Measurements from ENCODE around the gene COL6A3. TPM values are rescaled to one million over a fixed set of nuclear protein-coding genes. Genes with fewer than 3 reads are reported as not detected.

The COL6A3 gene
- total and polyA plus RNA-seq, 2 of the 13 experiments (the other 11 are each of a cell fraction or from before 2014, with no cell fraction given), result 0.03 TPM; not detected in 1

DNA sequence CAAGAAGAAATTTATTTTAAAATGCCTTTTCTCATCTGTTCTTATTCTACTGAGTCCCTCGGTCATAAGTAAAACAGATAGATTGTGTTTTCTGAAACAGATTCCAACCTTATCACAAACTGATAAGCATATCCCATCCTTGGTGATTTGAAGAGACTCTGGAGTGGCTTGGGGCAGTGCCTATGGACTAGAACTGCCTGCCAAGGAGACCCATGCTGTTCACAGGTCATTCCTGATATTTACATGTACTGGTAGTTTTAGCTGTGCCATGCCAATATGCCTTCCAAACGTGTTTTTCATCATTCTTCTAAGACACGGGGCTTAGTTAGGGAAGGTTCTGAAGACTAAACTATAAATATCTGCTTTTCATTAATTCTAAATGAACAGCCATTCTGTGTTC is 11.4 kb upstream of the COL6A3 start (continued):
- TF ChIP-seq JUND (CRISPR knock-in tag; IDR thresholded peaks at IDR 0.05) (no peak), ZNF136 (CRISPR knock-in tag; IDR thresholded peaks at IDR 0.05; ENCODE audit: low read depth) (no peak), REPIN1 (CRISPR knock-in tag; IDR thresholded peaks at IDR 0.05; ENCODE audit: borderline replicate concordance, low read depth) (no peak)
- TF ChIP-seq, protein P1, sequence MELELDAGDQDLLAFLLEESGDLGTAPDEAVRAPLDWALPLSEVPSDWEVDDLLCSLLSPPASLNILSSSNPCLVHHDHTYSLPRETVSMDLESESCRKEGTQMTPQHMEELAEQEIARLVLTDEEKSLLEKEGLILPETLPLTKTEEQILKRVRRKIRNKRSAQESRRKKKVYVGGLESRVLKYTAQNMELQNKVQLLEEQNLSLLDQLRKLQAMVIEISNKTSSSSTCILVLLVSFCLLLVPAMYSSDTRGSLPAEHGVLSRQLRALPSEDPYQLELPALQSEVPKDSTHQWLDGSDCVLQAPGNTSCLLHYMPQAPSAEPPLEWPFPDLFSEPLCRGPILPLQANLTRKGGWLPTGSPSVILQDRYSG (CRISPR knock-in tag; IDR thresholded peaks at IDR 0.05), result no peak

DNA sequence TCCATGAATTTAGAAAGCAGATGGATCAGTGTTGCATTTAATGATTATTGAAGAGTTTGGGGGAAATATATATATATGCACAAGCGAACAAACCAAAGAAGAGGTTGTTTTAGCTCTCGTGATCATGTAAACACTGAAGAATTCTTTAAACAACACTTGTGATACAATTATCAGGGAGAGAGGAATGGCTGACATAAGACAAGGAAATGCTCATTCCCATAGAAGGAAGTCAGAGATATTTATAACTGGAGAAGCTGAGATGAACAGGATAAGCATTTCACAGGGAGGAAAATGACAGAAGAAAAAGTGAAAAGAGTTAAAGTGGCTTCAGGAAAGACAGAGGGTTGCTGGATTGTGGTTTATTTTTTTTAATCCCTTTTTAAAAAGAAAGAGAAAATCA is 10.6 kb upstream of the COL6A3 start:
- in situ Hi-C loops (cut with HindIII; ENCODE audit: extremely low pct_ligation_motif_present, low pct_unique_long_range_greater_than_20kb), result no loop called here
- BruUV-seq (replicated peaks), result no TSS peak
- ChIA-PET POLR2A (no interaction called here), CTCF (ENCODE audit: low intra/inter-chr PET ratio, low total read pairs) (no interaction called here)
- Histone ChIP-seq H3K4me3 (replicated peaks in 1 of 3; ENCODE audit: insufficient read depth in 1 of 3, low read depth in 2 of 3, low read length in 3 of 3) (no peak overlapping the region), H2AFZ (ENCODE audit: low read length) (no peak overlapping the region), H3K4me2 (ENCODE audit: low read depth, low read length) (no peak overlapping the region), H3K36me3 (replicated peaks in 1 of 2; ENCODE audit: control insufficient read depth in 1 of 2, insufficient read depth in 2 of 2, low read length in 2 of 2) (no peaks in the 10 kb centered on the region), H3K4me1 (ENCODE audit: insufficient read depth, low read length) (peaks cover 7% of the 10 kb centered on the region), H3K79me2 (ENCODE audit: insufficient read depth, low read length) (no peaks in the 10 kb centered on the region), H4K20me1 (ENCODE audit: insufficient read depth, low read length) (no peaks in the 10 kb centered on the region), H3K9me3 (ENCODE audit: low read length) (no peaks in the 10 kb centered on the region), H3K27ac (ENCODE audit: extremely low read length, insufficient read depth, low read length) (no peak overlapping the region), H3K27me3 (ENCODE audit: control insufficient read depth in 1 of 2, insufficient read depth in 2 of 2, low read length in 2 of 2) (peaks cover 0 to 28% of the 10 kb centered on the region in 2 experiments; a peak in 3 of 5 replicates), H3K9ac (ENCODE audit: insufficient read depth, low read depth, low read length) (no peak overlapping the region)
- no peak for DNase-seq (ENCODE audit: low spot score)
- no peak for ATAC-seq
- 1% methylated on average over 2 of the region's 2 CpGs for WGBS (ENCODE audit: low lambda C conversion rate)
- FAIRE-seq, result no peak
- TF ChIP-seq MXD4 (CRISPR knock-in tag; IDR thresholded peaks at IDR 0.05) (no peak), ZNF616 (CRISPR knock-in tag; IDR thresholded peaks at IDR 0.05; ENCODE audit: low read depth) (no peak), FOXJ3 (CRISPR knock-in tag; IDR thresholded peaks at IDR 0.05; ENCODE audit: borderline replicate concordance) (no peak), SMAD3 (CRISPR knock-in tag; IDR thresholded peaks at IDR 0.05) (no peak), KLF13 (CRISPR knock-in tag; IDR thresholded peaks at IDR 0.05) (no peak), XBP1 (CRISPR knock-in tag; IDR thresholded peaks at IDR 0.05) (no peak)
- TF ChIP-seq, protein P2, sequence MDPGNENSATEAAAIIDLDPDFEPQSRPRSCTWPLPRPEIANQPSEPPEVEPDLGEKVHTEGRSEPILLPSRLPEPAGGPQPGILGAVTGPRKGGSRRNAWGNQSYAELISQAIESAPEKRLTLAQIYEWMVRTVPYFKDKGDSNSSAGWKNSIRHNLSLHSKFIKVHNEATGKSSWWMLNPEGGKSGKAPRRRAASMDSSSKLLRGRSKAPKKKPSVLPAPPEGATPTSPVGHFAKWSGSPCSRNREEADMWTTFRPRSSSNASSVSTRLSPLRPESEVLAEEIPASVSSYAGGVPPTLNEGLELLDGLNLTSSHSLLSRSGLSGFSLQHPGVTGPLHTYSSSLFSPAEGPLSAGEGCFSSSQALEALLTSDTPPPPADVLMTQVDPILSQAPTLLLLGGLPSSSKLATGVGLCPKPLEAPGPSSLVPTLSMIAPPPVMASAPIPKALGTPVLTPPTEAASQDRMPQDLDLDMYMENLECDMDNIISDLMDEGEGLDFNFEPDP (CRISPR knock-in tag; conservative IDR thresholded peaks at IDR 0.05), result no peak
- TF ChIP-seq, protein P3, sequence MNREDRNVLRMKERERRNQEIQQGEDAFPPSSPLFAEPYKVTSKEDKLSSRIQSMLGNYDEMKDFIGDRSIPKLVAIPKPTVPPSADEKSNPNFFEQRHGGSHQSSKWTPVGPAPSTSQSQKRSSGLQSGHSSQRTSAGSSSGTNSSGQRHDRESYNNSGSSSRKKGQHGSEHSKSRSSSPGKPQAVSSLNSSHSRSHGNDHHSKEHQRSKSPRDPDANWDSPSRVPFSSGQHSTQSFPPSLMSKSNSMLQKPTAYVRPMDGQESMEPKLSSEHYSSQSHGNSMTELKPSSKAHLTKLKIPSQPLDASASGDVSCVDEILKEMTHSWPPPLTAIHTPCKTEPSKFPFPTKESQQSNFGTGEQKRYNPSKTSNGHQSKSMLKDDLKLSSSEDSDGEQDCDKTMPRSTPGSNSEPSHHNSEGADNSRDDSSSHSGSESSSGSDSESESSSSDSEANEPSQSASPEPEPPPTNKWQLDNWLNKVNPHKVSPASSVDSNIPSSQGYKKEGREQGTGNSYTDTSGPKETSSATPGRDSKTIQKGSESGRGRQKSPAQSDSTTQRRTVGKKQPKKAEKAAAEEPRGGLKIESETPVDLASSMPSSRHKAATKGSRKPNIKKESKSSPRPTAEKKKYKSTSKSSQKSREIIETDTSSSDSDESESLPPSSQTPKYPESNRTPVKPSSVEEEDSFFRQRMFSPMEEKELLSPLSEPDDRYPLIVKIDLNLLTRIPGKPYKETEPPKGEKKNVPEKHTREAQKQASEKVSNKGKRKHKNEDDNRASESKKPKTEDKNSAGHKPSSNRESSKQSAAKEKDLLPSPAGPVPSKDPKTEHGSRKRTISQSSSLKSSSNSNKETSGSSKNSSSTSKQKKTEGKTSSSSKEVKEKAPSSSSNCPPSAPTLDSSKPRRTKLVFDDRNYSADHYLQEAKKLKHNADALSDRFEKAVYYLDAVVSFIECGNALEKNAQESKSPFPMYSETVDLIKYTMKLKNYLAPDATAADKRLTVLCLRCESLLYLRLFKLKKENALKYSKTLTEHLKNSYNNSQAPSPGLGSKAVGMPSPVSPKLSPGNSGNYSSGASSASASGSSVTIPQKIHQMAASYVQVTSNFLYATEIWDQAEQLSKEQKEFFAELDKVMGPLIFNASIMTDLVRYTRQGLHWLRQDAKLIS (CRISPR knock-in tag; IDR thresholded peaks at IDR 0.05), result no peak
- intact Hi-C loops (cut with micrococcal nuclease; ENCODE audit: unreplicated experiment), result no loop called here

All from HepG2 (cell line).